ENCODE results near the gene KDM3B.

The KDM3B gene

GRCh38 chr5:138349852-138350562 lies 2.5 kb upstream of the KDM3B start:
- no peak for FAIRE-seq
- DNase-seq (ENCODE audit: insufficient read length, low spot score): no peak

GRCh38 chr5:138350563-138350890 lies 2.0 kb upstream of the KDM3B start:
- FAIRE-seq (no peak), DNase-seq (ENCODE audit: insufficient read length, low spot score) (no peak)

- FAIRE-seq: no peak
- no peak for DNase-seq (ENCODE audit: insufficient read length, low spot score)
These were observed 1.4 kb upstream of the KDM3B start for GRCh38 chr5:138351056-138351455.

- no peak for DNase-seq (ENCODE audit: insufficient read length, low spot score)
- no peak for FAIRE-seq
These were observed 968 bp upstream of the KDM3B start for GRCh38 chr5:138351517-138351916.

GRCh38 chr5:138352722-138353559 lies 456 bp downstream of the KDM3B start:
- DNase-seq (ENCODE audit: insufficient read length, low spot score) (peak; percentile 28), FAIRE-seq (no peak)

- DNase-seq (ENCODE audit: insufficient read length, low spot score) (no peak), FAIRE-seq (no peak)
These were observed 1.1 kb downstream of the KDM3B start for GRCh38 chr5:138353560-138354080.

GRCh38 chr5:138354387-138354786 lies 1.9 kb downstream of the KDM3B start:
- no peak for FAIRE-seq
- DNase-seq (ENCODE audit: insufficient read length, low spot score): no peak

GRCh38 chr5:138354926-138355378 lies 2.5 kb downstream of the KDM3B start:
- FAIRE-seq: peak; percentile 57
- peak; percentile 80 for DNase-seq (ENCODE audit: insufficient read length, low spot score)

- DNase-seq (ENCODE audit: insufficient read length, low spot score) (no peak), FAIRE-seq (no peak)
These were observed 7.1 kb downstream of the KDM3B start for GRCh38 chr5:138359621-138360020.

GRCh38 chr5:138360941-138361452 lies 8.5 kb downstream of the KDM3B start:
- DNase-seq (ENCODE audit: insufficient read length, low spot score) (no peak), FAIRE-seq (no peak)

- DNase-seq (ENCODE audit: insufficient read length, low spot score) (no peak), FAIRE-seq (no peak)
These were observed 12.1 kb downstream of the KDM3B start for GRCh38 chr5:138364576-138364975.

- DNase-seq (ENCODE audit: insufficient read length, low spot score): no peak
- no peak for FAIRE-seq
These were observed 14.3 kb downstream of the KDM3B start for GRCh38 chr5:138366632-138367382.

GRCh38 chr5:138369261-138369660 lies 16.8 kb downstream of the KDM3B start:
- no peak for DNase-seq (ENCODE audit: insufficient read length, low spot score)
- no peak for FAIRE-seq

GRCh38 chr5:138369706-138370105 lies 17.2 kb downstream of the KDM3B start:
- DNase-seq (ENCODE audit: insufficient read length, low spot score) (no peak), FAIRE-seq (no peak)

- no peak for DNase-seq (ENCODE audit: insufficient read length, low spot score)
- no peak for FAIRE-seq
These were observed 18.1 kb downstream of the KDM3B start for GRCh38 chr5:138370537-138370936.

- FAIRE-seq (no peak), DNase-seq (ENCODE audit: insufficient read length, low spot score) (no peak)
These were observed 19.0 kb downstream of the KDM3B start for GRCh38 chr5:138371454-138371853.

- FAIRE-seq (no peak), DNase-seq (ENCODE audit: insufficient read length, low spot score) (no peak)
These were observed 19.7 kb downstream of the KDM3B start for GRCh38 chr5:138372225-138372624.

GRCh38 chr5:138372653-138373052 lies 20.2 kb downstream of the KDM3B start:
- no peak for FAIRE-seq

GRCh38 chr5:138382347-138382746 lies 29.9 kb downstream of the KDM3B start:
- FAIRE-seq: no peak
- DNase-seq (ENCODE audit: insufficient read length, low spot score): no peak

More at GRCh38 chr5:138372653-138373052, 20.2 kb downstream of the KDM3B start:
- no peak for DNase-seq (ENCODE audit: insufficient read length, low spot score)

- DNase-seq (ENCODE audit: insufficient read length, low spot score): no peak
- no peak for FAIRE-seq
These were observed 33.2 kb downstream of the KDM3B start for GRCh38 chr5:138385660-138386059.

- no peak for DNase-seq (ENCODE audit: insufficient read length, low spot score)
These were observed 33.8 kb downstream of the KDM3B start for GRCh38 chr5:138386290-138386689.

More at GRCh38 chr5:138386290-138386689, 33.8 kb downstream of the KDM3B start:
- FAIRE-seq: no peak

Data from HTR-8/SVneo (cell line).